ENCODE measurements around the gene KIAA0513. TPM values are rescaled to one million over a fixed set of nuclear protein-coding genes. Genes with fewer than 3 reads are reported as not detected.
A peak's percentile ranks its signal among the peaks of the same experiment; 100 is the strongest.

Gene KIAA0513
- total RNA-seq, 2 donors from 2014 or later: 12.6 to 14.1 TPM

- no peak for DNase-seq (ENCODE audit: low spot score)
- Histone ChIP-seq H3K27ac (no peak overlapping the region), H3K36me3 (peaks cover 18% of the 10 kb centered on the region), H3K9me3 (no peaks in the 10 kb centered on the region), H3K27me3 (no peaks in the 10 kb centered on the region), H3K4me3 (no peak overlapping the region), H3K4me1 (peaks cover 0 to 3% of the 10 kb centered on the region in 2 donors)
- no peak for TF ChIP-seq CTCF (IDR thresholded peaks at IDR 0.05)
Measured at GRCh38 chr16:85067426-85067825, 39.8 kb downstream of the KIAA0513 start.

GRCh38 chr16:85068746-85069145 lies 41.2 kb downstream of the KIAA0513 start:
- Histone ChIP-seq H3K4me3 (no peak overlapping the region), H3K4me1 (peaks cover 0 to 13% of the 10 kb centered on the region in 2 donors), H3K27me3 (no peaks in the 10 kb centered on the region), H3K9me3 (no peaks in the 10 kb centered on the region), H3K27ac (no peak overlapping the region), H3K36me3 (peaks cover 18% of the 10 kb centered on the region)
- no peak for TF ChIP-seq CTCF (IDR thresholded peaks at IDR 0.05)
- no peak for DNase-seq (ENCODE audit: low spot score)

GRCh38 chr16:85069171-85069570 lies 41.6 kb downstream of the KIAA0513 start:
- Histone ChIP-seq H3K27ac (no peak overlapping the region), H3K9me3 (no peaks in the 10 kb centered on the region), H3K27me3 (no peaks in the 10 kb centered on the region), H3K4me1 (peaks cover 0 to 13% of the 10 kb centered on the region in 2 donors), H3K4me3 (no peak overlapping the region), H3K36me3 (peaks cover 18% of the 10 kb centered on the region)
- DNase-seq (ENCODE audit: low spot score): no peak
- no peak for TF ChIP-seq CTCF (IDR thresholded peaks at IDR 0.05)

- no peak for DNase-seq (ENCODE audit: low spot score)
- Histone ChIP-seq H3K27ac (no peak overlapping the region), H3K36me3 (peaks cover 18% of the 10 kb centered on the region), H3K4me3 (no peak overlapping the region), H3K9me3 (no peaks in the 10 kb centered on the region), H3K27me3 (no peaks in the 10 kb centered on the region), H3K4me1 (peaks cover 0 to 13% of the 10 kb centered on the region in 2 donors)
- TF ChIP-seq CTCF (IDR thresholded peaks at IDR 0.05): no peak
Measured at GRCh38 chr16:85072076-85072860, 44.7 kb downstream of the KIAA0513 start.

GRCh38 chr16:85072947-85073346 lies 45.4 kb downstream of the KIAA0513 start:
- Histone ChIP-seq H3K36me3 (peaks cover 22% of the 10 kb centered on the region), H3K4me1 (peaks cover 0 to 13% of the 10 kb centered on the region in 2 donors), H3K9me3 (no peaks in the 10 kb centered on the region), H3K27me3 (no peaks in the 10 kb centered on the region), H3K4me3 (no peak overlapping the region), H3K27ac (no peak overlapping the region)
- peak; percentile 85 for DNase-seq (ENCODE audit: low spot score)
- no peak for TF ChIP-seq CTCF (IDR thresholded peaks at IDR 0.05)

Measured in right atrium auricular region (tissue), 2 donors.